ENCODE measurements around the gene IMMT. TPM values are rescaled to one million over a fixed set of nuclear protein-coding genes. Genes with fewer than 3 reads are reported as not detected.

IMMT gene
- total and polyA plus RNA-seq, 9 of the 15 experiments (the other 6 are each of a cell fraction or from before 2014, with no cell fraction given) = 119 to 294 (median 140) TPM

GRCh38 chr2:86175828-86176227 lies 19.4 kb downstream of the IMMT start:
- H3K79me2 ChIP-seq (ENCODE audit: control insufficient read depth, insufficient read depth, low read length) = peaks cover 42% of the 10 kb centered on the region
- in situ Hi-C loops (cut with MboI) = no loop called here
- POLR2A ChIA-PET = interaction anchor here (1.5 to 1.9 kb wide), 2 partner anchors 10 to 19 kb away, joined by 6 to 10 read pairs; partner anchors contain the start of gene IMMT
- peaks cover 83% of the 10 kb centered on the region for H3K36me3 ChIP-seq (ENCODE audit: control insufficient read depth, insufficient read depth, low read length)
- H3K9me1 ChIP-seq (ENCODE audit: control insufficient read depth, insufficient read depth, low read length) = no peaks in the 10 kb centered on the region
- WGBS (ENCODE audit: insufficient coverage, low coverage, missing lambda C conversion rate) = 94% methylated on average over 1 of the region's 1 CpG
- H3K4me1 ChIP-seq (replicated peaks in 1 of 2; ENCODE audit: control insufficient read depth in 2 of 2, insufficient read depth in 2 of 2, low read length in 2 of 2) = no peaks in the 10 kb centered on the region
- H3K9me3 ChIP-seq (replicated peaks; ENCODE audit: control insufficient read depth, insufficient read depth, low read depth, low read length) = no peaks in the 10 kb centered on the region
- H3K4me3 ChIP-seq = no peak overlapping the region
- no peaks in the 10 kb centered on the region for H3K27me3 ChIP-seq (ENCODE audit: control insufficient read depth in 2 of 2, insufficient read depth in 2 of 2, low read length in 2 of 2)
- H3K27ac ChIP-seq (ENCODE audit: extremely low read depth, low read depth, low read length) = no peak overlapping the region
- no peak overlapping the region for H2AFZ ChIP-seq (ENCODE audit: low read depth, low read length)
- H4K20me1 ChIP-seq (replicated peaks; ENCODE audit: control insufficient read depth, insufficient read depth, low read length) = no peaks in the 10 kb centered on the region
- TF ChIP-seq MBD2 (IDR thresholded peaks at IDR 0.05; ENCODE audit: borderline replicate concordance, low read depth) (no peak), CTCF (IDR thresholded peaks at IDR 0.05 in 2 of 3, conservative IDR thresholded peaks at IDR 0.05 in 1 of 3; ENCODE audit: insufficient read depth in 2 of 3, low read depth in 1 of 3, low read length in 3 of 3) (no peak), ZC3H11A (IDR thresholded peaks at IDR 0.05; ENCODE audit: low read depth, low read length) (no peak), FOXK1 (CRISPR knock-in tag; IDR thresholded peaks at IDR 0.05; ENCODE audit: borderline replicate concordance) (no peak), OTX1 (CRISPR knock-in tag; IDR thresholded peaks at IDR 0.05) (no peak), TAF7 (tag; IDR thresholded peaks at IDR 0.05) (no peak), CHD4 (IDR thresholded peaks at IDR 0.05; ENCODE audit: insufficient read depth, insufficient replicate concordance, low read depth, low read length, poor library complexity, severe bottlenecking) (no peak)
- TF ChIP-seq, protein P1, sequence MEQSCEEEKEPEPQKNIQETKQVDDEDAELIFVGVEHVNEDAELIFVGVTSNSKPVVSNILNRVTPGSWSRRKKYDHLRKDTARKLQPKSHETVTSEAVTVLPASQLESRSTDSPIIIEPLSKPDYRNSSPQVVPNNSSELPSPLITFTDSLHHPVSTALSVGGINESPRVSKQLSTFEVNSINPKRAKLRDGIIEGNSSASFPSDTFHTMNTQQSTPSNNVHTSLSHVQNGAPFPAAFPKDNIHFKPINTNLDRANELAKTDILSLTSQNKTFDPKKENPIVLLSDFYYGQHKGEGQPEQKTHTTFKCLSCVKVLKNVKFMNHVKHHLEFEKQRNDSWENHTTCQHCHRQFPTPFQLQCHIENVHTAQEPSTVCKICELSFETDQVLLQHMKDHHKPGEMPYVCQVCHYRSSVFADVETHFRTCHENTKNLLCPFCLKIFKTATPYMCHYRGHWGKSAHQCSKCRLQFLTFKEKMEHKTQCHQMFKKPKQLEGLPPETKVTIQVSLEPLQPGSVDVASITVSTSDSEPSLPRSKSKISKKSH (CRISPR knock-in tag; IDR thresholded peaks at IDR 0.05) = no peak
- H3K4me2 ChIP-seq (ENCODE audit: insufficient read depth, low read length) = no peak overlapping the region
- no peak overlapping the region for H3K9ac ChIP-seq (ENCODE audit: insufficient read depth in 1 of 2, low read depth in 2 of 2, low read length in 2 of 2)
- no peak for ATAC-seq
- BruUV-seq (replicated peaks) = no TSS peak
- CTCF ChIA-PET (ENCODE audit: low intra/inter-chr PET ratio) = no interaction called here
- no peak for FAIRE-seq
- intact Hi-C loops (cut with micrococcal nuclease) = no loop called here
- DNase-seq (ENCODE audit: extremely low read depth in 1 of 4, low spot score in 3 of 4) = no peak

Measured in K562 (cell line).